ENCODE data around the gene BBS9.

GRCh38 chr7:33589911-33590310, 460.5 kb downstream of the BBS9 start:
- TF ChIP-seq POLR2AphosphoS5 (IDR thresholded peaks at IDR 0.05; ENCODE audit: borderline replicate concordance, low read depth, low read length): no peak
- no peak for TF ChIP-seq EZH2 (IDR thresholded peaks at IDR 0.05)

All from SK-N-MC (cell line).